Measurements from ENCODE around the gene ENOX1. TPM values are rescaled to one million over a fixed set of nuclear protein-coding genes. Genes with fewer than 3 reads are reported as not detected.

ENOX1 gene
- total RNA-seq, 2 donors from 2014 or later: 0.78 to 4.3 TPM

DNA sequence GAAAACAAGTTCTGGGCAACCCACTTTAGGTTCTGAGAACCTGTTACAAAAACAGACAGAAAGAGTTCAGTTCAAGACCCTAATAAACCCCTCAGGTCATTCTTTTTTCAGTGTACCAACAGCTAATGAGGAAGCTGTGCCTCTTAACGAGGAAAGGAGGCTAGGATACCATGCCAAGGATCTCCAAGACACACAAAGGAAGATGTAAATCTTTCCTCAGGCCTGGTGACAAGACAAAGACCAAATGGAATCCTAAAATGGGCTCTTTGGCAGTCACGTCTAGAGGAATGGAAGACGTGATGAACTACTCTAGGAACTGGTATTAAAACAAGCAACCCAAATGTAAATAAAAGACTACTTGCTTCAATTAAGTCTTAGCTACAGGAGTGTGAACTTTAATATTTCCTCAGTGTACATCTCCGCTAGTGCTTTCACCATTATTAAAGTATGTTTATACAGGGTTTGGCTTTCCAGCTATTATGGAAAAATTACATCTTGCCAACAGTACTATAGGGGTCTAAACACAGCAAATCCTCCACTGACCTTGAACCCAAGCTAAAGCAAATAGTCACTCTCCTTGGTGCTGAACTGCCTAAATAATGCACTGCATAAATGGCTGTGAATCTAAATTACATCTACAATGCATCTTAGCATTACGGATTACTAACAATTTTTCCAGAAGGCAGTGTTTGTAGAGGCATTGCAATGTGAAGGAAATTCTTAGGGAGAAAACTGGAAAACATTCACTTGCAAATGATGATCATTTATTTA is 42.3 kb downstream of the ENOX1 start:
- ATAC-seq (no peak), DNase-seq (no peak)
- H3K27me3 ChIP-seq: no peaks in the 10 kb centered on the region
- H3K4me1 ChIP-seq: no peaks in the 10 kb centered on the region
- no peaks in the 10 kb centered on the region for H3K36me3 ChIP-seq (replicated peaks in 1 of 2; ENCODE audit: insufficient read depth in 1 of 2, low read depth in 2 of 2)
- intact Hi-C loops (cut with DNase I): no loop called here
- no peak overlapping the region for H3K4me3 ChIP-seq
- TF ChIP-seq, protein P1, sequence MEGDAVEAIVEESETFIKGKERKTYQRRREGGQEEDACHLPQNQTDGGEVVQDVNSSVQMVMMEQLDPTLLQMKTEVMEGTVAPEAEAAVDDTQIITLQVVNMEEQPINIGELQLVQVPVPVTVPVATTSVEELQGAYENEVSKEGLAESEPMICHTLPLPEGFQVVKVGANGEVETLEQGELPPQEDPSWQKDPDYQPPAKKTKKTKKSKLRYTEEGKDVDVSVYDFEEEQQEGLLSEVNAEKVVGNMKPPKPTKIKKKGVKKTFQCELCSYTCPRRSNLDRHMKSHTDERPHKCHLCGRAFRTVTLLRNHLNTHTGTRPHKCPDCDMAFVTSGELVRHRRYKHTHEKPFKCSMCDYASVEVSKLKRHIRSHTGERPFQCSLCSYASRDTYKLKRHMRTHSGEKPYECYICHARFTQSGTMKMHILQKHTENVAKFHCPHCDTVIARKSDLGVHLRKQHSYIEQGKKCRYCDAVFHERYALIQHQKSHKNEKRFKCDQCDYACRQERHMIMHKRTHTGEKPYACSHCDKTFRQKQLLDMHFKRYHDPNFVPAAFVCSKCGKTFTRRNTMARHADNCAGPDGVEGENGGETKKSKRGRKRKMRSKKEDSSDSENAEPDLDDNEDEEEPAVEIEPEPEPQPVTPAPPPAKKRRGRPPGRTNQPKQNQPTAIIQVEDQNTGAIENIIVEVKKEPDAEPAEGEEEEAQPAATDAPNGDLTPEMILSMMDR (IDR thresholded peaks at IDR 0.05): no peak
- TF ChIP-seq POLR2A (IDR thresholded peaks at IDR 0.05): no peak
- no peak overlapping the region for H3K27ac ChIP-seq
- no peaks in the 10 kb centered on the region for H3K9me3 ChIP-seq
- WGBS, 2 donors: 70 to 75% methylated on average over 5 of the region's 5 CpGs

DNA sequence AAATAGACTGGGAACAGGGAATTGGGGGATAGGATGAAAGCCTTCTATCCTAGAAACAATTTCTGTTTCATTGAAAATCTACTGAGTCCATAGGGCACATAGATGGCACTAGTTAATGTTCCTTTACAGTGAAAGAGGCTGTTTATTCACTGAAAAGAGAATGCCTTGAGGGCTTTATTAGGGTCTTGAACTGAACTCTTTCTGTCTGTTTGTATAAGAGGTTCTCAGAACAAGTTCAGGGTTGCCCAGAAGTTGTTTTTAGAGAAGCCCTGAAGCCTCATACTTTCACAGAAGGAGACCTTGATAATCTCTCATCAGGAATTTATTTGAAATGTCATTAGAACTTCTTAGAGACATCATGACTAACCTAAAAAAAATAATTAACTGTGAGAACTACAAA is 43.9 kb downstream of the ENOX1 start:
- DNase-seq (no peak), ATAC-seq (no peak)
- TF ChIP-seq, protein P1 (IDR thresholded peaks at IDR 0.05): no peak
- TF ChIP-seq POLR2A (IDR thresholded peaks at IDR 0.05): no peak
- Histone ChIP-seq H3K36me3 (replicated peaks in 1 of 2; ENCODE audit: insufficient read depth in 1 of 2, low read depth in 2 of 2) (no peaks in the 10 kb centered on the region), H3K9me3 (no peaks in the 10 kb centered on the region), H3K27me3 (no peaks in the 10 kb centered on the region), H3K4me1 (no peaks in the 10 kb centered on the region), H3K27ac (no peak overlapping the region), H3K4me3 (no peak overlapping the region)
- intact Hi-C loops (cut with DNase I): no loop called here

DNA sequence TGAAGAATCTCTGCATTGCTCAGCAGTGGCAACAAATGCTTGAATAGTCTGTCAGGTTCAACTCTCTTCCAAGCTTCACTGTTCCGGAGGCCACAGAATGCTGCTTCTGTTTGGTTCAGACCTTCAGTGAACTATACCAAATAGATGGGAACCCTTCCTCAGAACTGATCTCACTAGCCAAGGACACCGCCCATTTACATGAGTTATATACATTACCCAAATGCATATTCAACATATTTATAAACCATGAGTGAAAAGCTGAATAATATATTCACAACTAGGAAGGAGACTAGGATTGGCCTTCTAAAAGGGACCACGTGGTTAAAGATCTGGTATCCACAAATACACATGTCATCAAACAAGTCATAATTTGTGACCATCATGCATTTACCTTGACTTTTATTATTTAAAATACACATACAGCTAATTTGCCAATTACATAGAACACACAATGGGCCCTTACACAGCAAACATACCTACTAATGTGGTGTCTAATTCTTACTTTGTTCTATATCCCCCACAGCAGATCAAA is 49.3 kb downstream of the ENOX1 start:
- H3K9me3 ChIP-seq: no peaks in the 10 kb centered on the region
- no peak overlapping the region for H3K4me3 ChIP-seq
- DNase-seq: no peak
- intact Hi-C loops (cut with DNase I): no loop called here
- WGBS, 2 donors: 89 to 92% methylated on average over 3 of the region's 3 CpGs
- no peaks in the 10 kb centered on the region for H3K36me3 ChIP-seq (replicated peaks in 1 of 2; ENCODE audit: insufficient read depth in 1 of 2, low read depth in 2 of 2)
- no peak overlapping the region for H3K27ac ChIP-seq
- H3K4me1 ChIP-seq: no peaks in the 10 kb centered on the region
- no peaks in the 10 kb centered on the region for H3K27me3 ChIP-seq
- no peak for ATAC-seq
- no peak for TF ChIP-seq POLR2A (IDR thresholded peaks at IDR 0.05)
- TF ChIP-seq, protein P1 (IDR thresholded peaks at IDR 0.05): no peak

DNA sequence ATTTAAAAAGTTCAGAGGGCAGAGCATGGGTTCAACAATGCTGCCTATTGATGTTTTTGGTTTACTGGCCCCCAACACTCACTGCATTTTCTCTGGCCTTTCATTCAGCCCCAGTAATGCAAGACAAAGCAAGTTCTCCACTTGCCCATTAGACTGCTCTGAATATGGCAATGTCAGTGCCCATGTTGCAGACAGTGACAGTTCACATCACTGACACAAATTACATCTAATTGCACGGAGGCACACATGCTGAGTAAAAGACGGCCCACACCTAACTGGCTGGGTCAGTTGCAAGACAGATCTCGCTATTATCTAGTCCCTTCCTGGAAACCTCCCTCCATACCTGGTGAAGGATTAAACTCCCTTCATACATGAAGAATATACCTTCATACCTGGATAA is 54.0 kb downstream of the ENOX1 start:
- WGBS, 2 donors: 77 to 86% methylated on average over 3 of the region's 3 CpGs
- intact Hi-C loops (cut with DNase I): no loop called here
- Histone ChIP-seq H3K4me3 (no peak overlapping the region), H3K27ac (no peak overlapping the region), H3K27me3 (no peaks in the 10 kb centered on the region), H3K36me3 (replicated peaks in 1 of 2; ENCODE audit: insufficient read depth in 1 of 2, low read depth in 2 of 2) (no peaks in the 10 kb centered on the region), H3K4me1 (no peaks in the 10 kb centered on the region), H3K9me3 (no peaks in the 10 kb centered on the region)
- TF ChIP-seq POLR2A (IDR thresholded peaks at IDR 0.05): no peak
- TF ChIP-seq, protein P1 (IDR thresholded peaks at IDR 0.05): no peak
- DNase-seq (no peak), ATAC-seq (no peak)

DNA sequence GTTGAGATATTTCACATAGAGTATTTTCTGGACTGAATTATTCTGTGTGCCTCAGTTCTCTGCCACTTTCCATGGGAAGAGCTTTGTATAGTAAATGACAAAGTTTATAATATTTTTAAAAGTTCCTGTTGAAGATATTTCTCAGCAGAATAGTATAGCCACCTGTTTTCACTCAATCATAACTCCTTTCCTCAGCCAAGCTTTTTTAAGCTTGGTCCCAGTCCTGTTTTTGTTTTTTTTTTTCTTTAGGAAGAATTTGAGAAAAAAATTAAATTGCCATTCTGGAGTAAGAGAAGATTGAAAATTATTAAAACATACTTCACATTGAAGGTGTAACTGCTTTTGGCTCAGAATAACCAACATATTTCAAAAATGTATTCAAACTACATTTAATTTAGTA is 55.5 kb downstream of the ENOX1 start:
- Histone ChIP-seq H3K4me3 (no peak overlapping the region), H3K4me1 (no peaks in the 10 kb centered on the region), H3K9me3 (no peaks in the 10 kb centered on the region), H3K27me3 (no peaks in the 10 kb centered on the region), H3K27ac (no peak overlapping the region), H3K36me3 (replicated peaks in 1 of 2; ENCODE audit: insufficient read depth in 1 of 2, low read depth in 2 of 2) (no peaks in the 10 kb centered on the region)
- ATAC-seq: no peak
- TF ChIP-seq POLR2A (IDR thresholded peaks at IDR 0.05): no peak
- DNase-seq: no peak
- intact Hi-C loops (cut with DNase I): no loop called here
